Dermis lymphatic vessel endothelial cell (primary cell): Measurements from ENCODE around the gene MPV17L. TPM values are rescaled to one million over a fixed set of nuclear protein-coding genes. Genes with fewer than 3 reads are reported as not detected.

Experiments used
- total RNA-seq: library from RNA; depleted of rRNA; stranded (reverse); fragments of >200 nt; gene quantifications from 2 replicates; pipeline ENCODE4 v1.2.1, GENCODE V29; 2014

The MPV17L gene
- 0.09 and 0.22 TPM in 2 replicates for total RNA-seq

DNA sequence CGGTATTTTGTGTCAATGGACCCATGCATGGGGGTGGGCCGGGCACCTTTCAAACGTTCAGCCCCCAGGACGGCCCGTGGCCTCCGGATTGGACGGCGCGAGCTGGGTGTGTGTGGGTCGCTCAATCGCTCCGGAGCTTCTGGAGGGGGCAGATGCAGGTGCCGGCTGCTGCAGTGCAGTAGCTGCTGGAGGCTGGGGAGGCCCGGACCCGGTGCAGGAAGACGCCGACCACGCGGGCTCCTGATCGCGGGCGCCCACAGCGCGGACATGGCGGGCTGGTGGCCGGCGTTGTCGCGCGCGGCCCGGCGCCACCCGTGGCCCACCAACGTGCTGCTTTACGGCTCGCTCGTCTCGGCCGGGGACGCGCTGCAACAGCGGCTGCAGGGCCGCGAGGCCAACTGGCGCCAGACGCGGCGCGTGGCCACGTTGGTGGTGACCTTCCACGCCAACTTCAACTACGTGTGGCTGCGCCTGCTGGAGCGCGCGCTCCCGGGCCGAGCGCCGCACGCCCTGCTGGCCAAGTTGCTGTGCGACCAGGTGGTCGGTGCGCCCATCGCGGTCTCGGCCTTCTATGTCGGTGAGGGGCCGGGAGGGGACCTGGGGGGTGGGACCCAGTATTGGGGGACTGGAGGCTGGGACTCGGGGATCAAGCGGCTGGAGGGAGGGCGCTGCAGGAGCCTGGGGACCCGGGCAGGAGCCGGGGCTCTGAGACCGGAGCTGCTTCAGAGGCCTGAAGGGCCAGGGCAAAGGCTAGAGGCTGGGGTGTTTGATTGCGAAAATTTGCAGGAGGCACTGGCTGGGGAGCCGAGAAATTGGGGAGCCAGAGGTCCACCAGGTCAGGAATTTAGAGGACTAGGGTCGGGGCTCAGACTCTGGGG is at the start of gene MPV17L:
Gene MPV17L (plus strand): TSS at position 124 of the 878 bp plus-strand sequence. CDS start 144 bp downstream, at position 268.

GRCh38 chr16:15378194-15378593 is 17.4 kb upstream of the MPV17L start, which contains the start of gene NPIPA5:
Gene NPIPA5 (minus strand): TSS chr16:15378294. CDS start chr16:15378294, 0 bp downstream.

DNA sequence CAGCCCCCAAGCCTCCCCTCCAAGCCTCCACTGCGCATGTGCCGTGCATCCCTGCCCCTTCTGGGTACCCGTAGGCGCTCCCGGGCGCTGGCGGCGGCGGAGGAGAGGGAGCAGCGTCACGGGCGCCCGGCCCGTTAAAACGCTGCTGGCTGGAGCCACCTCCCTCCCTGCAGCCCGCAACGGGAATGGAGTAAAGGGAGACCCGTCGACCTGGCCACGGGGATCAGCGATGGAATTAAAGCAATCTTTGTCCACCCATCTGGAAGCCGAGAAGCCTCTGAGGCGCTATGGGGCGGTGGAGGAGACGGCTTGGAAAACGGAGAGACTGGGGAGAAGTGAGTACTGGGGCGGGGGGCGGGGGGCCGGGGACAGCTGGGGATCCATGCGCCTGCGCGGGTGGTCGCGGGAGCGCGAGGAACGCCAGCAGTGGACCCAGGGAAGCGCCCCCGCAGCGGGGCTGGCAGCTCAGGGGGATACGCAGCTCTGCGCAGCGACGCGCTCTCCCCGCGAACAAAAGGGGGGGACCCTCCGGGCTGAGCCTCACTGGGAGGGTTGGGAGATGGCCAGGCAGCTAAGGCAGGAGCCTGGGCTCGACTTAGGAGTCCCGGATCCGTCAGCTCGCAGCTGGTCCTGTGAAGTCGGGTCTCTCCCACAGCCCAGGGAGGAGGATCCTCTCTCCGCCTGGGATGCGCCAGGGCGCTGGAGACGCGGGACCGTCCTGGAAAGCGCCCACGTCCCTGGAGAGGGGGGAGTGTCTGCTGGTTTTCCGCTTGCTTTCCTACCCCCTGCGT is 39.1 kb downstream of the MPV17L start, which contains the start of gene BMERB1:
Gene BMERB1 (plus strand): TSS at position 164 of the 791 bp plus-strand sequence. CDS start 66 bp downstream, at position 230.

Other genes with a start within 250 kb of the MPV17L start
- gene NPIPA5, start 17.5 kb upstream of the MPV17L start, total RNA-seq: 0.52 and 1.2 TPM in 2 replicates
- gene BMERB1, start 38.8 kb downstream of the MPV17L start, total RNA-seq: 29.1 and 32.6 TPM in 2 replicates
- gene MARF1, start 247.4 kb downstream of the MPV17L start, total RNA-seq: 12.6 and 16.8 TPM in 2 replicates